H7 (cell line): Measurements from ENCODE around the gene AK6. TPM values are rescaled to one million over a fixed set of nuclear protein-coding genes. Genes with fewer than 3 reads are reported as not detected.
"Not testable (repeated sequence)": the region's sequence is repeated elsewhere in the genome, so short reads cannot be mapped to it uniquely, and the experiment has no call there.

Experiments used
- DNase-seq: peaks from one replicate; pipeline ENCODE4 v3.0.0; 2012
- H3K27me3 ChIP-seq: 2 replicates; pipeline ENCODE4 v1.6.0; 2011; ENCODE audit warnings: mild to moderate bottlenecking, low read length; ENCODE audit not compliant: control insufficient read depth, insufficient read depth
- H3K36me3 ChIP-seq: replicated peaks from 2 replicates; pipeline ENCODE4 v1.5.1; 2011; ENCODE audit warnings: low read length; ENCODE audit not compliant: control insufficient read depth, insufficient read depth
- H3K4me3 ChIP-seq: 2 replicates; pipeline ENCODE4 v1.5.1; 2011; ENCODE audit warnings: low read depth, mild to moderate bottlenecking, control low read depth, low read length, moderate library complexity; ENCODE audit not compliant: insufficient read depth
- total RNA-seq: library from RNA; depleted of rRNA; stranded (reverse); fragments of >200 nt; shearing (Covaris generic); gene quantifications from 2 replicates; pipeline ENCODE4 v1.2.3, GENCODE V29; 2014; rRNA removed

The AK6 gene
- 34.2 and 52.3 TPM in 2 replicates for total RNA-seq

- Histone ChIP-seq H3K36me3 (peaks cover 7% of the 10 kb centered on the region), H3K27me3 (no peaks in the 10 kb centered on the region), H3K4me3 (peak within 1 kb of the TSS; percentile 84)
- DNase-seq: peak; percentile 91
These were observed at the start of gene AK6, which contains the start of the genes RAD17 and TAF9 for GRCh38 chr5:69369340-69370121. TSS of gene AK6 (minus strand) at chr5:69369520. CDS start at chr5:69369490, 30 bp downstream. TSS of gene RAD17 (plus strand) at chr5:69369818. CDS start at chr5:69372209, 2,391 bp downstream. TSS of gene TAF9 (minus strand) at chr5:69369520. CDS start at chr5:69365737, 3,783 bp downstream.

DNA sequence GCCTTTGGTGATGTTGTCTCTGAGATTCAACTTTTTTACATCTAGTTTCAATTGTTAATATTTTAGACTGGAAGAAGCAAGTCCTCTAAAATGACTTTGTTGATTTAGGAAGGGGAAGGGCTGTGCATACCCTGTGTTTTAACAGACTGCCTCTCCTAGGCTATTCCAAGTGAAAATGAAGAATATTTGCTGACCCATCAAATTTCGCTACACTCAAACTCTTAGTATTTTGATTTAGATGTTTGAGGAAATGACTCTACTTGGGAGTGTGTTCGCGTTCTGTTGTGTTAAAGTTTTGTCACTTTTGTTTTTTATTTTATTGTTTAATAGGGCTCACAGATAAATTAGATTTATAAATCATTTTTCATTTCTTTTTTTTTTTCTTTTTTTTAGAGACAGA, 49.2 kb upstream of the AK6 start:
- DNase-seq: no peak
- Histone ChIP-seq H3K36me3 (peaks cover 1% of the 10 kb centered on the region; the same call in 1 of the 2 replicates), H3K4me3 (no peak overlapping the region), H3K27me3 (no peaks in the 10 kb centered on the region)

- no peak for DNase-seq
- H3K36me3 ChIP-seq: peaks cover 1% of the 10 kb centered on the region; the same call in 1 of the 2 replicates
- no peaks in the 10 kb centered on the region for H3K27me3 ChIP-seq
- no peak overlapping the region for H3K4me3 ChIP-seq
These were observed 47.4 kb upstream of the AK6 start for GRCh38 chr5:69416699-69417098.

- peak; percentile 52 for DNase-seq
- Histone ChIP-seq H3K27me3 (no peaks in the 10 kb centered on the region), H3K4me3 (peak overlapping the region; percentile 86), H3K36me3 (peaks cover 3% of the 10 kb centered on the region)
These were observed 46.9 kb upstream of the AK6 start for GRCh38 chr5:69416180-69416579.

GRCh38 chr5:69415584-69415958, 46.3 kb upstream of the AK6 start:
- peaks cover 4% of the 10 kb centered on the region for H3K36me3 ChIP-seq
- peak; percentile 57 for DNase-seq
- peak overlapping the region; percentile 86 for H3K4me3 ChIP-seq
- H3K27me3 ChIP-seq: no peaks in the 10 kb centered on the region

GRCh38 chr5:69414885-69415583, 45.7 kb upstream of the AK6 start, which contains the start of gene MARVELD2:
TSS of gene MARVELD2 (plus strand) at chr5:69415116. CDS start at chr5:69419386, 4,270 bp downstream.
- Histone ChIP-seq H3K36me3 (peaks cover 6% of the 10 kb centered on the region), H3K4me3 (peak within 1 kb of the TSS; percentile 86), H3K27me3 (no peaks in the 10 kb centered on the region)
- DNase-seq: peak; percentile 97

- Histone ChIP-seq H3K36me3 (peaks cover 4% of the 10 kb centered on the region), H3K4me3 (no peak overlapping the region), H3K27me3 (no peaks in the 10 kb centered on the region)
- DNase-seq: no peak
These were observed 35.5 kb upstream of the AK6 start for GRCh38 chr5:69404659-69405330.

DNA sequence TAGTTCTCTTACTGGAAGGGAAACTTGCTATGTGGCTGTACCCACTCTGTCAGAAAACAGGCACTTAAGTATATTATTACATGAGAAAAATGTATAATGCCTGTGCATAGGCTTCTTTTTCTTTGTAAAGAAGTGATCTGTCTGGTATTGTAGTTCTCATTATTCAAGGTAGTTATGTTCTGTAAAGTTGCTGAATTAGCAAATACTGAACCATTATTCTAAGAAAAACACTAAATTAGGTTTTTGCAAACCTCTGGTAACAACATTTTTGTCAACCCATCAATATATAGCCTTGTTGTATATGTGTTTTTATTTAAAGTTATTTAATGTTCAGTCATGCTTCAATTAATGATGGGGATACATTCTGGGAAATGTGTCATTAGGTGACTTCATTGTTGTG, 9.1 kb upstream of the AK6 start:
- no peaks in the 10 kb centered on the region for H3K27me3 ChIP-seq
- no peak overlapping the region for H3K4me3 ChIP-seq
- peaks cover 10% of the 10 kb centered on the region for H3K36me3 ChIP-seq
- no peak for DNase-seq

DNA sequence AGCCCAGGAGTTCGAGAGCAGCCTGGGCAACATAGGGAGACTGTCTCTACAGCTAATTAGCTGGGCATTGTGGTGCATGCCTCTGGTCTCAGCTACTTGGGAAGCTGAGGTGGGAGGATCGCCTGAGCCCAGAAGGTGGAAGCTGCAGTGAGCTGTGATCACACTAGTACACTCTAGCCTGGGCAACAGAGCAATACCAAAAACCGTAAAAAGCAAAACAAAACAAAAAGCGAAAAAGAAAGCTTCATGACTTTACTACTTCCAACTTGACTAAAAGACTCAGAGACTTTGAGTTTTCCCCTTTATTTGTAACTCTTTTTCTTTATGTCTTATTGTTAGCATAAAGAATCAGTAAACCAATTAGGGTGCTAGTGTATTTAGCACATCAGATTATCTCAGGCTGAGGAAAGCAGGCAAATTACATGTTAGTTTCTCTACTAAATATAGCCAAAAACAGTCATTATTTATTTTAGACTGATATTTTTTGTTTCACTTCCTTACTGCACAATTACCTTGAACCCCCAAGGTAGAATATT, 5.7 kb upstream of the AK6 start:
- no peaks in the 10 kb centered on the region for H3K27me3 ChIP-seq
- no peak overlapping the region for H3K4me3 ChIP-seq
- no peak for DNase-seq
- peaks cover 6% of the 10 kb centered on the region for H3K36me3 ChIP-seq

DNA sequence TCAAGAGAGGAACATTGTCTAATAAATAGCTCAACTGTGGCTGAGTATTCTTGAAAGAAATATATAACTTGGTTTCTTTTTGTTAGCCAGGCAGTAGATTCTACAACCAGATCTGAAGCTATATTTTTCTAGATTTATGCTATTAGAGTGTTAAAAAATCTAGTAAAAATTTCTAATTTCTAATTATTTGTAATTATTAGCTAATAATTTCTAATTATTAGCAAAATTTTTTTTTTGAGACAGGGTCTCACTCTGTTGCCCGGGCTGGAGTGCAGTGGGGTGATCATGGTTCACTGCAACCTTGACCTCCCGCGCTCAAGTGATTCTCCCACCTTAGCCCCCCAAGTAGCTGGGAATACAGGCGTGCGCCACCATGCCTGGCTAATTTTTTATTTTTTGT, 3.1 kb upstream of the AK6 start:
- Histone ChIP-seq H3K4me3 (no peak overlapping the region), H3K36me3 (peaks cover 5% of the 10 kb centered on the region), H3K27me3 (no peaks in the 10 kb centered on the region)
- DNase-seq: no peak

DNA sequence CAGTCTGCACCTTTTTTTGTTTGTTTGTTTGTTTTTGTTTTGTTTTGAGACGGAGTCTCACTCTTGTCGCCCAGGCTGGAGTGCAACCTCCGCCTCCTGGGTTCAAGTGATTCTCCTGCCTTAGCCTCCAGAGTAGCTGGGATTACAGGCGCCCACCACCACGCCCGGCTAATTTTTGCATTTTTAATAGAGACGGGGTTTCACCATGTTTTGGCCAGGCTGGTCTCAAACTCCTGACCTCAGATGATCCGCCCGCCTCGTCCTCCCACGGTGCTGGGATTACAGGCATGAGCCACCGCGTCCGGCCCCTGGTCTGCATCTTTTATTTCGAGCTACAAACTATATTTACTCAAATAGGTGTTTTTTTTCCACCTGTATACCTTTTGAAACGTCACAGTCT, 1.0 kb upstream of the AK6 start:
- not testable (repeated sequence) for DNase-seq, H3K36me3 ChIP-seq, H3K27me3 ChIP-seq
- peak overlapping the region; percentile 84 for H3K4me3 ChIP-seq

- H3K4me3 ChIP-seq: peak overlapping the region; percentile 84
- peak; percentile 19 for DNase-seq
- peaks cover 7% of the 10 kb centered on the region for H3K36me3 ChIP-seq
- no peaks in the 10 kb centered on the region for H3K27me3 ChIP-seq
These were observed 621 bp downstream of the AK6 start for GRCh38 chr5:69368458-69369339.

DNA sequence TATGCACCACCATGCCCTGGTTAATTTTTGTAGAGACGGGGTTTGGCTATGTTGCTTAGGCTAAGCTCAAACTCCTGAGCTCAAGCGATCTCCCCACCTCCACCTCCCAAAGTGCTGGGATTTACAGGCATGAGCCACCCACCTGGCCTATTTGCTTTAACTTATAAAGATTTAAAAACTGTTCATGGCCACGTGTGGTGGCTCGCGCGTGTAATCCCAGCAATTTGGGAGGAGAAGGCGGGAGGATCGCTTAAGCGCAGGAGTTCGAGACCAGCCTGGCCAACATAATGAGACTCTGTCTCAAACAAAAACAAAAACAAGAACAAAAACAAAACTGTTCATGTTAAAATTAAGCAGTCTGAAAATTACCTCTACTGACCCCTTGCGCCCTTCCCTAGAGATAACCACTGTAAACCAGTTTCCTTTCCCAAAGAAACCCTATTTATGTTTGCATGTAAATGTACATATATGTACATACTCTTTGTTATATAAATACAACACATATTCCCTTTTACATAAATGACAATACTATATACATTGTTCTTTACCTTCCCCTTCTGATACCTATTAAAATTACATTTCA, 1.5 kb downstream of the AK6 start:
- no peak for DNase-seq
- no peaks in the 10 kb centered on the region for H3K27me3 ChIP-seq
- H3K4me3 ChIP-seq: no peak overlapping the region
- peaks cover 7% of the 10 kb centered on the region for H3K36me3 ChIP-seq
